ENCODE data around the gene RAPGEF2.
A peak's percentile ranks its signal among the peaks of the same experiment; 100 is the strongest.
"Not testable (repeated sequence)": the region's sequence is repeated elsewhere in the genome, so short reads cannot be mapped to it uniquely, and the experiment has no call there.

The RAPGEF2 gene

GRCh38 chr4:159169404-159170302 lies 66.8 kb downstream of the RAPGEF2 start:
- DNase-seq, result no peak

- DNase-seq, result no peak
These were observed 68.4 kb downstream of the RAPGEF2 start for GRCh38 chr4:159171287-159171686.

GRCh38 chr4:159173886-159174285 lies 71.0 kb downstream of the RAPGEF2 start:
- DNase-seq, result no peak

- no peak for DNase-seq
These were observed 71.8 kb downstream of the RAPGEF2 start for GRCh38 chr4:159174645-159175084.

DNA sequence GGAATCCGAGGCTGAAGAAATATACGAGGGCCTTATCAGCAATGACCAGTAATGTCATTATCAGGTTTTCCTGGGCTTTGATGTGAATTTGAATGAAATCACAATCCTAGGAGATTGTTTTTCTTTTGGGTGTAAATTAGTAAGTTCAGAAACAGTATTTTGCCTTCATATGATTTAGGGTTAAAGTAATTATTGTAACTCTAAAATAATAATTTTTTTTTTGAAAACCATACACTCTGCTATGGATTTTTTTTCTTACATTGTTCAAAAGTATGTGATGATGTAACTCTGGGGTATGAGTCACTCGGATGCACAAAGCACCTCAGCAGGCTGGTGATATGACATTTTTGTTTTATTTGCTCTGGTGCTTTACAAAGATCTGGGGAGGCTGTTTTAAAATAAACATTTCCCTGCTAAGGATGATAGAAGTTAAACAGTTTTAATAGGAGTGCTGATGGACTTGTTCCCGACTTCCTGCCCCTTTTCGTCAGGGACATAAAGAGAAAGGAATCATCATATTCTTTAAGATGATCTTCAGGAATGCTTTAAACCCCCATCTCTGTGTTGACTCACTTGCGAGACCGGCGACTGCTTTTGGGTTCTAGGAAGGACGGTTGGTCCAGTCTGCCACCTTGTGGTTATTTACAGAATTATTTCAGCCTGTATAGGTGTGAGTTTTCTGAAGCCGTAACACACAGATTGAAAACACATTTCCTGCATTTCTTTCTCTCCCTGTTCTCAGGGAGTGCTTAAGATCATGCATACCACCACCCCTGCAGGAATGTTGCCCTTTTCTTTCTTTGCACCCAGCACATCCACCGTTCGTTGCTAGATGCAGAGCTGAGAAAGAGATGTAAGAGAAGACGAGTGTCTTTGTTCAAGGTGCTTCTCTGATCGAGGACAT lies 72.5 kb downstream of the RAPGEF2 start:
- peak; percentile 58 for DNase-seq

DNA sequence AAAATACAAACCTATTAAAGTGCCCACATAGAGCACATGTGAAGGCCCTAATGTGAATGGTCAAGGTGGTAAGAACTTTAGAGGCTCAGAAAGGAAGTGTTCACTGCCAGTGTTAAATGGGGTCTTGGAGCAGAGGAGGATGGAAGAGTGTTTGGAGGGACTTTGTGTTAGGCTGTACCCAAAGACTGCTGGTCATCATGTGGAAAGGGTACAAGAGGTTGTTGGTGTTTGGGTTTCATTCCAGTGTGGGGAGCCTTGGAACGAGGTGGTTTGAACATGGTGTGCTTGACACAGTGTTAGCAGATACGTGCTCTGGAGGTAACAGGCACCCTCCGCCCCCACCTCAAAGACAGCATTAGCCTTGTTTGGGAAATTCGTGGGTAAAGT lies 73.1 kb downstream of the RAPGEF2 start:
- DNase-seq, result no peak

GRCh38 chr4:159177265-159178150 lies 74.6 kb downstream of the RAPGEF2 start:
- no peak for DNase-seq

DNA sequence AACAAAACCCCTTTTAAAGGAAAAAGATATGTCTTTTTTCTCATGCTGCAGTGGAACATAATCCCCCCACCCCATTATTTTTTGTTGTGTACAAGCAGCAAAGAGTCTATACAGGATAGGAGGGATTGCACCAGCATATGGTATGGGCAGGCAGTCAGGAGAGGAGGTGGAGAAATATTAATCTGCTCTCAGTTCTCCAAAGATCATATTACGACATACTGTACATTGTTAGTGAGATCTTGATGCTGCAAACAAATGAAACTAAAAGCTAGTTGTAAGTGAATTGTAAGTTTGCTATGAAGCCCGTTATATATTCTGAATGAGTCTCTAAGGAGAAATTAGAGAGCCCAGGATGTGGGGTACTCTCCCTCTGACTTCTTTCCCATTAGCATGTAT lies 75.3 kb downstream of the RAPGEF2 start:
- DNase-seq, result no peak

GRCh38 chr4:159178979-159179969 lies 76.4 kb downstream of the RAPGEF2 start:
- no peak for DNase-seq

GRCh38 chr4:159183885-159184605 lies 81.2 kb downstream of the RAPGEF2 start:
- DNase-seq, result not testable (repeated sequence)

GRCh38 chr4:159185591-159186023 lies 82.7 kb downstream of the RAPGEF2 start:
- no peak for DNase-seq

- DNase-seq, result no peak
These were observed 85.8 kb downstream of the RAPGEF2 start for GRCh38 chr4:159188646-159189045.

- no peak for DNase-seq
These were observed 87.8 kb downstream of the RAPGEF2 start for GRCh38 chr4:159190651-159191050.

DNA sequence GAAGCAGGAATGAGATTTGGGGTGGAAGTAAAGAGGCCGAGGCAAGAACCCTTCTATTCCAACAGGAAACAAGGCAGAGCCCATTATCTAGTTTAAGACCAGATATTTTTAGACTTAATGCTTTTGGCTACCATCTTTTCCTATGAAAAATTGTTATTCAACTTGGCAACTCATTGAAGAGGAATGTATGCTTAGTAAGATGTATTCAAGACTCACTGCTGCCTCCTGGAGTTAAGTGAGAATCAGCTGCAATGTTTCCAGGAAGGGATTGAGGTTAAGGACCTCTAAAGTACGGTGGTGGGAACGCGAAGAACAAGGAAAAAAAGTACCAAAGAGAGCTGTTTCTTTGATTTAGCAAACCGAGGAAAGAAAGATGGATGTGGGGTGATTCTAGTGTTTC lies 89.1 kb downstream of the RAPGEF2 start:
- DNase-seq, result no peak

DNA sequence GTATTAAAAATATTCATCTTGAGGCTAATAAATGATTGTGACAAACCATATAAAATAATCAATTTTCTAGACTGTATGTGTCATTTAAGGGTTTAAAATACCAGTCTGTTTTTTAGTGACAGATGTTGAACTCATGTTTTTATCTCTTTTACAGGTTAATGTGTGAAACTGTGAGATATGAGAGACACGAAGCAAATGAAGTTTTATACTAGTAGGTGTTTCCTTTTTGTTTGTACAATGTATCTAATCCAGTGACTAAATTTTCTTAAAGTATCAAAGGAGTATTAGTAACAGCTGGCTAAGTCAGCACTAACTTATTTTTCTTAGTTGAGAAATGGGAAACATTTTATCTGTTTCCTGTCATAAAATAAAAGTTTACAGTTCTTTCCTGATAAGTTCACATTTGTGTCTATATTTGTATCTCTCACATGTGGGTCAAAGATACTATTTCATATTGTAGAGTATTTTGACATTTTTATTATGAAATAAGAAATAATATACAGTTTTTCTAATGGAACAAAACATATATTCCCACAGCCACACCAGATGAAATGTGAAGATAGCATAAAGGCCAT lies 90.3 kb downstream of the RAPGEF2 start:
- DNase-seq, result no peak

- no peak for DNase-seq
These were observed 92.5 kb downstream of the RAPGEF2 start for GRCh38 chr4:159195361-159195769.

GRCh38 chr4:159197260-159197884 lies 94.5 kb downstream of the RAPGEF2 start:
- DNase-seq, result no peak

DNA sequence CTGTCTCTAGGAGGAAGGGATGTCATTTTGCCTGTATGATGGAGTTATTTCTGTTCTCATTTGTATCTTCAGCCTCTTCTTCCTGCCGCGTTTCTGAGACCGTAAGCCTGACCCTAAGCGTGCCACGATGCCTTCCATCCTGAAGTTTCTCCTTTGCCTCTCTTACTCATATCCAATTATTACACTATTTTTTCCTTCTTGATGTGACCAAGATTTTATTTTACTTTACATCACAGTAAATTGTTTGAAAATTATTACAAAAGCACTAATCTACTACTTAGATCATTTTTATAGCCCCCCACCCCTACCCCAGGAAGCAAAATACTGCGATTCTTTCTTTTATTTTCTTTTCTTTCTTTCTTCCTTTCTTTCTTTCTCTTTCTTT lies 95.0 kb downstream of the RAPGEF2 start:
- no peak for DNase-seq

DNA sequence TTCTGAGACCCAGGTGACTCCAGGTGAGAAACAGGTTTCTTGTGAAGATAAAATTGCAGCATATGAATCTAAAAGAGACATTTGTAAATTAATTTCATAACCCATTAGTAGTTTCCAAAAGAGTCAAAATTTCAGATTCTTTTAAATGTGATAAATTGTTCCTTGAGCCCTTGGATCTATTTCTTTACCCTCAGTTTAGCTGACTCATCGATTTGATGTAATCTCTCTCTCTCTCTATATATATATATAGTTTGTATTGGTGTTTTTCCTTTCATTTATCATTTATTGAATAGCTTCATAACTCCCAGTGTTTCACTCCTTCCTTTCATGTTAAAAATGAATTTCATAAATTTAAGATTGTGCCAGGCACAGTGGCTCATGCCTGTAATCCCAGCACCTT lies 96.9 kb downstream of the RAPGEF2 start:
- DNase-seq, result no peak

GRCh38 chr4:159201168-159201567 lies 98.3 kb downstream of the RAPGEF2 start:
- DNase-seq, result peak; percentile 69
